GM12878 (cell line): ENCODE data around the gene POLK. TPM values are rescaled to one million over a fixed set of nuclear protein-coding genes. Genes with fewer than 3 reads are reported as not detected.

Experiments used
- ATAC-seq: fragments of 200-7000 bp; cut with Tn5 transposase; 3 replicates; pipeline ENCODE4 v1.9.1; 2020; ENCODE audit warnings: mild to moderate bottlenecking, moderate library complexity
- BruUV-seq: library from RNA; stranded (reverse); fragments of 400-500 nt; replicated peaks from 2 replicates; lab custom pipeline; 2021; lab: Mats Ljungman, UMichigan
- CTCF ChIA-PET: fragments of 300-600 bp; sonication (Branson Sonifier 250); formaldehyde crosslinking; extraction: SDS; loops from one replicate; lab custom pipeline; 2021; ENCODE audit warnings: inconsistent platforms; lab: Yijun Ruan, JAX
- POLR2A ChIA-PET: fragments of 350-600 bp; formaldehyde crosslinking; extraction: SDS; loops from one replicate; lab custom pipeline; 2021; ENCODE audit warnings: inconsistent platforms; lab: Charles Lee
- RAD21 ChIA-PET: fragments of 300-600 bp; sonication (Branson Sonifier 250); formaldehyde crosslinking; loops from one replicate; lab custom pipeline; 2023; ENCODE audit warnings: antibody characterized with exemption; ENCODE audit not compliant: unreplicated experiment; lab: Charles Lee
- SMC1A ChIA-PET: fragments of 300-600 bp; sonication (Branson Sonifier 250); formaldehyde crosslinking; loops from one replicate; lab custom pipeline; 2023; ENCODE audit not compliant: unreplicated experiment, uncharacterized antibody; lab: Charles Lee
- DNase-seq: peaks from one replicate; pipeline ENCODE4 v3.0.0-alpha.2; 2011; ENCODE audit warnings: low read depth, low spot score
- FAIRE-seq: peaks from 3 replicates; lab custom pipeline; 2011; peaks lifted over from hg19 to GRCh38; lab: Jason Lieb, UNC
- H2AFZ ChIP-seq: 2 replicates; pipeline ENCODE4 v1.6.0; 2011; ENCODE audit warnings: low read depth, low read length, control low read depth; ENCODE audit not compliant: control insufficient read depth
- H3K27ac ChIP-seq: 2 replicates; pipeline ENCODE4 v1.5.1; 2011; ENCODE audit warnings: control low read depth; ENCODE audit not compliant: control insufficient read depth, insufficient read depth
- H3K27me3 ChIP-seq, 2 experiments: replicated peaks in 1 of 2; 2 replicates each; pipeline versions ENCODE4 v1.6.0 to v1.6.1; 2011; ENCODE audit warnings: low read length in 1 of 2; ENCODE audit not compliant: control insufficient read depth in 2 of 2, insufficient read depth in 2 of 2
- H3K36me3 ChIP-seq, 2 experiments: 2 replicates each; pipeline ENCODE4 v1.5.1; 2011; ENCODE audit warnings: low read length in 1 of 2; ENCODE audit not compliant: control insufficient read depth in 2 of 2, insufficient read depth in 2 of 2
- H3K4me1 ChIP-seq: 2 replicates; pipeline ENCODE4 v1.6.1; 2011; ENCODE audit warnings: mild to moderate bottlenecking, low read length, moderate library complexity, mixed read lengths; ENCODE audit not compliant: control insufficient read depth, insufficient read depth
- H3K4me2 ChIP-seq: 2 replicates; pipeline ENCODE4 v1.6.0; 2011; ENCODE audit warnings: control low read depth; ENCODE audit not compliant: control insufficient read depth, insufficient read depth
- H3K4me3 ChIP-seq: fragments of 200-600 bp; sonication (generic); 2 replicates; pipeline ENCODE4 v1.5.1; 2016
- H3K79me2 ChIP-seq: 2 replicates; pipeline ENCODE4 v1.6.0; 2011; ENCODE audit warnings: low read length; ENCODE audit not compliant: control insufficient read depth, insufficient read depth
- H3K9ac ChIP-seq: 2 replicates; pipeline ENCODE4 v1.8.0; 2011; ENCODE audit warnings: low read length, control low read depth, mixed read lengths; ENCODE audit not compliant: control insufficient read depth, insufficient read depth
- H3K9me3 ChIP-seq: replicated peaks from 3 replicates; pipeline ENCODE4 v1.5.1; 2011; ENCODE audit warnings: mild to moderate bottlenecking, low read length; ENCODE audit not compliant: control insufficient read depth, insufficient read depth
- H4K20me1 ChIP-seq: 2 replicates; pipeline ENCODE4 v1.6.0; 2011; ENCODE audit not compliant: control insufficient read depth, insufficient read depth
- FOXK2 ChIP-seq: fragments of 450-650 bp; IDR thresholded peaks from 2 replicates; pipeline ENCODE4 v1.6.1; 2017; ENCODE audit warnings: mild to moderate bottlenecking, moderate library complexity
- GATAD2B ChIP-seq: fragments of 450-650 bp; conservative IDR thresholded peaks from 2 replicates; pipeline ENCODE4 v1.6.1; 2017; ENCODE audit warnings: low read depth, mild to moderate bottlenecking, moderate library complexity
- KDM1A ChIP-seq: fragments of 200-600 bp; sonication (generic); IDR thresholded peaks from 2 replicates; pipeline ENCODE4 v1.6.1; 2016; ENCODE audit warnings: borderline replicate concordance
- MYB ChIP-seq: fragments of 150-350 bp; IDR thresholded peaks from 2 replicates; pipeline ENCODE4 v1.6.1; 2014; ENCODE audit warnings: mild to moderate bottlenecking, low read depth, low read length, borderline replicate concordance
- NR2C1 ChIP-seq: fragments of 450-650 bp; IDR thresholded peaks from 2 replicates; pipeline ENCODE4 v1.6.1; 2017; ENCODE audit warnings: antibody characterized with exemption, mild to moderate bottlenecking, moderate library complexity
- WGBS: methylation state at CpG from one replicate; pipeline ENCODE4 v1.1.6; 2016; ENCODE audit warnings: low lambda C conversion rate; ENCODE audit not compliant: insufficient replicate concordance, insufficient coverage; ENCODE audit errors: missing lambda C conversion rate; 5-methylcytosine and 5-hydroxymethylcytosine counted together
- in situ Hi-C: fragments of 300-500 bp; cut with MboI; formaldehyde crosslinking; loops from 9 replicates; pipeline ENCODE4 v1.14.3; 2018; ENCODE audit warnings: mixed read lengths
- intact Hi-C: fragments of 100-400 bp; cut with micrococcal nuclease; formaldehyde crosslinking; loops from one replicate; pipeline ENCODE4 v1.14.2; 2022; ENCODE audit not compliant: unreplicated experiment
- polyA plus RNA-seq, 11 experiments: library from polyadenylated mRNA; depleted of rRNA in 4 of 11; unstranded in 6 of 11; stranded (reverse) in 5 of 11; fragments of >200 nt; fragmentation: Nextera tagmentation in 4 of 11; fragmentation: Illumina TruSeq in 1 of 11; extraction: Ambion mirVana in 4 of 11; extraction: Trizol in 1 of 11; gene quantifications; 1 replicate in 1 of 11; 2 replicates in 10 of 11; pipeline versions ENCODE4 v1.2.1 to v1.2.3, GENCODE V29; 2011 to 2016; ENCODE audit warnings: inconsistent platforms in 2 of 11, missing spikeins in 2 of 11, low read depth in 1 of 11
- total RNA-seq, 4 experiments: library from RNA; depleted of rRNA in 3 of 4; stranded (reverse); fragments of >200 nt in 3 of 4; fragmentation: Illumina TruSeq in 1 of 4; extraction: Trizol in 1 of 4; gene quantifications; 2 replicates each; pipeline versions ENCODE4 v1.2.1 to v1.2.3, GENCODE V29; 2013 to 2021
- TF ChIP-seq, protein P1 (sequence below): fragments of 450-650 bp; IDR thresholded peaks from 2 replicates; pipeline ENCODE4 v1.6.1; 2016; ENCODE audit warnings: mild to moderate bottlenecking
- TF ChIP-seq, protein P2 (sequence below): IDR thresholded peaks from 2 replicates; pipeline ENCODE4 v1.6.1; 2011; ENCODE audit warnings: low read depth, mild to moderate bottlenecking, low read length, moderate library complexity, borderline replicate concordance; ENCODE audit errors: extremely low read depth

The POLK gene
- total and polyA plus RNA-seq, 10 of the 15 experiments (the other 5 are each of a cell fraction or from before 2014, with no cell fraction given), result 10.4 to 47.6 (median 29.0) TPM

DNA sequence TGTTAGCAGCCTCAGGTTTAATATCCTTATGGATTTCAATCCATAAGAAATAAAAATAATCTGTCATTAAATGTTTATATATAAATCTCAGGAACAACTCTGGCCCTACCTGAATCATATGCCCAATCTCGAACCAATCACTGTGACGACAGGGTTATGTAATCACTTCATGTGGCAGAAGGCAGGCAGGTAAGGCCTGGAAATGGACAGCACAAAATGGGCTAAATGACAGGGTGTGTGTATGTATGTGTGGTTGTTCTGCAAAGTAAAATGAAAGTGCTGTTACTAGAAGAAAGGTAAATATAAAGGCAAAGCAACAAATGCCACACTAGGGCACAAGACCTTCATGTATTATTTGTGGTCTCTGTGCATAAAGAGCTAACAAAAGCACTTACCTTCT lies 119.2 kb downstream of the POLK start (continued):
- TF ChIP-seq, protein P1, sequence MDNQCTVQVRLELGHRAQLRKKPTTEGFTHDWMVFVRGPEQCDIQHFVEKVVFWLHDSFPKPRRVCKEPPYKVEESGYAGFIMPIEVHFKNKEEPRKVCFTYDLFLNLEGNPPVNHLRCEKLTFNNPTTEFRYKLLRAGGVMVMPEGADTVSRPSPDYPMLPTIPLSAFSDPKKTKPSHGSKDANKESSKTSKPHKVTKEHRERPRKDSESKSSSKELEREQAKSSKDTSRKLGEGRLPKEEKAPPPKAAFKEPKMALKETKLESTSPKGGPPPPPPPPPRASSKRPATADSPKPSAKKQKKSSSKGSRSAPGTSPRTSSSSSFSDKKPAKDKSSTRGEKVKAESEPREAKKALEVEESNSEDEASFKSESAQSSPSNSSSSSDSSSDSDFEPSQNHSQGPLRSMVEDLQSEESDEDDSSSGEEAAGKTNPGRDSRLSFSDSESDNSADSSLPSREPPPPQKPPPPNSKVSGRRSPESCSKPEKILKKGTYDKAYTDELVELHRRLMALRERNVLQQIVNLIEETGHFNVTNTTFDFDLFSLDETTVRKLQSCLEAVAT, result no peak
- no peak for TF ChIP-seq GATAD2B
- TF ChIP-seq MYB, result no peak

DNA sequence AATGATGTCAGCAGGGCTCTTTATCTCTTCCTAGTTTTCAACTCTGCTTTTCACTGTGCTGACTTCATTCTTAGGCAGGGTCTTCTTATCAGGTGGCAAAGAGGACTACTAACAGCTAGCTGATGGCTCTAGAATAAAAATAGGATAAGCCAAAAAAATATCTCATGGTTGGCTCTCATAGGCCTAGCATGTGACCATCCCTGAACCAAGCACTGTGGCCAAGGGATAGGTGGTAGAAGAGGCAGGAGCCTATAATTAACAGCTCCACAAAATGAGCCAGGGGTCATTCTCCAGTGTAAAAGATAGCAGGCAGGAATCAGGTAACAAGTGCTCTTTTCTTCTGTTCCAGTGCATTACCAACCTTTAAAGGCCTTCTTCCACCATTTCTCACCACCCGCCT lies 120.6 kb downstream of the POLK start:
- no peak overlapping the region for H2AFZ ChIP-seq
- H3K27me3 ChIP-seq, result no peaks in the 10 kb centered on the region
- CTCF ChIA-PET, result no interaction called here
- no peaks in the 10 kb centered on the region for H4K20me1 ChIP-seq
- H3K4me1 ChIP-seq, result no peaks in the 10 kb centered on the region
- POLR2A ChIA-PET, result no interaction called here
- BruUV-seq, result no TSS peak
- H3K9me3 ChIP-seq, result no peaks in the 10 kb centered on the region
- FAIRE-seq, result no peak
- H3K27ac ChIP-seq, result no peak overlapping the region
- RAD21 ChIA-PET, result no interaction called here
- TF ChIP-seq NR2C1, result no peak
- TF ChIP-seq, protein P2, sequence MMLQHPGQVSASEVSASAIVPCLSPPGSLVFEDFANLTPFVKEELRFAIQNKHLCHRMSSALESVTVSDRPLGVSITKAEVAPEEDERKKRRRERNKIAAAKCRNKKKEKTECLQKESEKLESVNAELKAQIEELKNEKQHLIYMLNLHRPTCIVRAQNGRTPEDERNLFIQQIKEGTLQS, result no peak
- TF ChIP-seq FOXK2, result no peak
- no peak for TF ChIP-seq KDM1A
- TF ChIP-seq, all 136 proteins: peak for 0
- Histone ChIP-seq H3K4me3 (no peak overlapping the region), H3K4me2 (no peak overlapping the region), H3K9ac (no peak overlapping the region), H3K79me2 (no peaks in the 10 kb centered on the region), H3K36me3 (no peaks in the 10 kb centered on the region)
- DNase-seq (no peak), ATAC-seq (no peak)
- in situ Hi-C loops, result no loop called here
- 90% methylated on average over 1 of the region's 1 CpG for WGBS
- intact Hi-C loops, result no loop called here
- SMC1A ChIA-PET, result no interaction called here
